ENCODE results near the gene ARHGEF3. TPM values are rescaled to one million over a fixed set of nuclear protein-coding genes. Genes with fewer than 3 reads are reported as not detected.

ARHGEF3 gene
- total RNA-seq, 1 donor from 2014 or later, result 4.2 TPM

DNA sequence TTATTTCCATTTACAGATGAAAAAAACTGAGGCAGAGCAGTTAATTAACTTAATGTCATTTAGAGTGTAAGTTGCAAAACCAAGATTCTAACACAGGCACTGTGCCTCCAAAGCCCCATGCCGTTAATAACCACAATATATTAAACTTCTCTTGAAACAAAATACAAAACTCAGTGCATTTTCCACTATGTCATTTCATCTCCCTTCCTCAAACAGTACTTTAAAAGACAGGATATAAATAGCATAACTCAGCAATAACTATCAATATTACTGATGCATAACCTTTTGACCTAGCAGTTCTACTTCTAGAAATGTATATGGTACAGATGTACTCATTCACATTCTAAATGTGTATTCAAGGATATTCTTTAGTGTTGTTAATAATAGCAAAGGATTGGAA is 113.6 kb downstream of the ARHGEF3 start:
- Mint-ChIP-seq H3K27ac (ENCODE audit: unreplicated experiment) (no peak overlapping the region), H3K27me3 (ENCODE audit: low read depth) (no peaks in the 10 kb centered on the region), H3K36me3 (ENCODE audit: low read depth) (peaks cover 14% of the 10 kb centered on the region), H3K4me3 (no peak overlapping the region), H3K9me3 (peaks cover 5% of the 10 kb centered on the region), H3K4me1 (peaks cover 12% of the 10 kb centered on the region)
- no peak for DNase-seq (ENCODE audit: low read depth, low spot score)
- TF ChIP-seq, protein P1, sequence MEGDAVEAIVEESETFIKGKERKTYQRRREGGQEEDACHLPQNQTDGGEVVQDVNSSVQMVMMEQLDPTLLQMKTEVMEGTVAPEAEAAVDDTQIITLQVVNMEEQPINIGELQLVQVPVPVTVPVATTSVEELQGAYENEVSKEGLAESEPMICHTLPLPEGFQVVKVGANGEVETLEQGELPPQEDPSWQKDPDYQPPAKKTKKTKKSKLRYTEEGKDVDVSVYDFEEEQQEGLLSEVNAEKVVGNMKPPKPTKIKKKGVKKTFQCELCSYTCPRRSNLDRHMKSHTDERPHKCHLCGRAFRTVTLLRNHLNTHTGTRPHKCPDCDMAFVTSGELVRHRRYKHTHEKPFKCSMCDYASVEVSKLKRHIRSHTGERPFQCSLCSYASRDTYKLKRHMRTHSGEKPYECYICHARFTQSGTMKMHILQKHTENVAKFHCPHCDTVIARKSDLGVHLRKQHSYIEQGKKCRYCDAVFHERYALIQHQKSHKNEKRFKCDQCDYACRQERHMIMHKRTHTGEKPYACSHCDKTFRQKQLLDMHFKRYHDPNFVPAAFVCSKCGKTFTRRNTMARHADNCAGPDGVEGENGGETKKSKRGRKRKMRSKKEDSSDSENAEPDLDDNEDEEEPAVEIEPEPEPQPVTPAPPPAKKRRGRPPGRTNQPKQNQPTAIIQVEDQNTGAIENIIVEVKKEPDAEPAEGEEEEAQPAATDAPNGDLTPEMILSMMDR (conservative IDR thresholded peaks at IDR 0.05), result no peak

- peaks cover 5% of the 10 kb centered on the region for H3K9me3 Mint-ChIP-seq
- H3K4me3 Mint-ChIP-seq, result peak overlapping the region; percentile 85
- peaks cover 36% of the 10 kb centered on the region for H3K4me1 Mint-ChIP-seq
- no peaks in the 10 kb centered on the region for H3K27me3 Mint-ChIP-seq (ENCODE audit: low read depth)
- no peak for DNase-seq (ENCODE audit: low read depth, low spot score)
- H3K36me3 Mint-ChIP-seq (ENCODE audit: low read depth), result peaks cover 37% of the 10 kb centered on the region
- TF ChIP-seq, protein P1 (conservative IDR thresholded peaks at IDR 0.05), result no peak
- no peak overlapping the region for H3K27ac Mint-ChIP-seq (ENCODE audit: unreplicated experiment)
These were observed 117.7 kb downstream of the ARHGEF3 start for GRCh38 chr3:56684029-56684428.

GRCh38 chr3:56683122-56683817 is 118.5 kb downstream of the ARHGEF3 start, which contains the start of gene TASOR:
TSS of gene TASOR (minus strand) at chr3:56683265. CDS start at chr3:56683006, 259 bp downstream.
- Mint-ChIP-seq H3K4me3 (peak within 1 kb of the TSS; percentile 98), H3K36me3 (ENCODE audit: low read depth) (peaks cover 42% of the 10 kb centered on the region), H3K27ac (ENCODE audit: unreplicated experiment) (peak within 1 kb of the TSS; percentile 99), H3K27me3 (ENCODE audit: low read depth) (no peaks in the 10 kb centered on the region), H3K9me3 (peaks cover 5% of the 10 kb centered on the region), H3K4me1 (peaks cover 40% of the 10 kb centered on the region)
- DNase-seq (ENCODE audit: low read depth, low spot score), result peak; percentile 63
- TF ChIP-seq, protein P1 (conservative IDR thresholded peaks at IDR 0.05), result no peak

GRCh38 chr3:56682462-56683121 is 119.2 kb downstream of the ARHGEF3 start:
- H3K9me3 Mint-ChIP-seq, result peaks cover 5% of the 10 kb centered on the region

DNA sequence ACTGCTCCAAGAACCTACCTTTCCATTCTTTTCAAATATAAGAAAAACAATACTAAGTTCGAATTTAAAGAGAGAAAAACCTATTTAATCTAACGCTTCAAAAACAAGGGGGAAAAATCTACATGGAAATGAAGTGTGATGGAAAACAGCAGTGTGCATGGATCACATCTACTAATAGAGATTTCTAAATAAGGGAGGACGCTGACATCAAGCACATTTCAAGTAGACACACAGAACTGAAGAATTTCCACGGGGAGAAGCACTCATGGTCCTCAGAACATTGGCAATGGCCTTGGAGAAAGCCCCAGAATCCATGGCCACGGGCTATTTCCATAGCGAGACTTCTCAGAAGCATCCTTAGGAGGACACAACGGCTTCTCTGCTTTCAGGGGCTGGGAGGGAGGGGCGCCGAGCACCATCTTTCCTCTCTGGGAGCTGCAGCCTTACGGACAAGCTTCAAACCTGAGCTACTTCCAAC is 119.7 kb downstream of the ARHGEF3 start:
- H3K27me3 Mint-ChIP-seq (ENCODE audit: low read depth), result no peaks in the 10 kb centered on the region
- TF ChIP-seq, protein P1 (conservative IDR thresholded peaks at IDR 0.05), result no peak
- H3K36me3 Mint-ChIP-seq (ENCODE audit: low read depth), result peaks cover 47% of the 10 kb centered on the region
- no peak for DNase-seq (ENCODE audit: low read depth, low spot score)
- H3K4me1 Mint-ChIP-seq, result peaks cover 48% of the 10 kb centered on the region
- peak overlapping the region; percentile 99 for H3K27ac Mint-ChIP-seq (ENCODE audit: unreplicated experiment)
- peaks cover 5% of the 10 kb centered on the region for H3K9me3 Mint-ChIP-seq
- H3K4me3 Mint-ChIP-seq, result peak overlapping the region; percentile 98

More at GRCh38 chr3:56682462-56683121, 119.2 kb downstream of the ARHGEF3 start:
- Mint-ChIP-seq H3K4me1 (peaks cover 43% of the 10 kb centered on the region), H3K27ac (ENCODE audit: unreplicated experiment) (peak overlapping the region; percentile 99), H3K27me3 (ENCODE audit: low read depth) (no peaks in the 10 kb centered on the region), H3K36me3 (ENCODE audit: low read depth) (peaks cover 45% of the 10 kb centered on the region), H3K4me3 (peak overlapping the region; percentile 98)
- DNase-seq (ENCODE audit: low read depth, low spot score), result peak; percentile 63
- TF ChIP-seq, protein P1 (conservative IDR thresholded peaks at IDR 0.05), result no peak

Measured in neural crest cell (in vitro differentiated cells).